ENCODE measurements around the gene ZNF254.

The ZNF254 gene

DNA sequence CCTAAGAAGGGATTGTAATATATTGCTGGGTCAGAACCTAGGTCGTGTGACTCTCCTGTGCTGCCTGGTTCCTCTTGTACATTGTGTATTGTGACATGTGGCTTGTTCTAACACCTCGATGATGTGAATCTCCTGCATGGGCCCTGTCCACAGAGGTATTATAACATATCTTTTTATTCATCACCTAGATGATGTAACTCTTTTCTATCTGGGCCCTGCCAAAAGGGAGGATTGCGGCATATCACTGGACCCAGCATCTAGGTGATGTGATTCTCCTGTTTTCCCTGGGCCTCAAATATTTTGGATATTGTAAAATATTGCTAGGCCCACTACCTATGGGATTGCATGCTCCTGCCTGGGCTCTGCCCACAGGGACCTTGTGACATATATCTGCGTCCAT lies 33.4 kb upstream of the ZNF254 start:
- no peak for TF ChIP-seq CTCF (IDR thresholded peaks at IDR 0.05; ENCODE audit: low read depth, low read length)
- no peak overlapping the region for H3K4me3 ChIP-seq (ENCODE audit: low read depth, low read length)

- no peak for TF ChIP-seq CTCF (IDR thresholded peaks at IDR 0.05; ENCODE audit: low read depth, low read length)
- no peak overlapping the region for H3K4me3 ChIP-seq (ENCODE audit: low read depth, low read length)
Observed at GRCh38 chr19:24054044-24054935, 32.7 kb upstream of the ZNF254 start.

DNA sequence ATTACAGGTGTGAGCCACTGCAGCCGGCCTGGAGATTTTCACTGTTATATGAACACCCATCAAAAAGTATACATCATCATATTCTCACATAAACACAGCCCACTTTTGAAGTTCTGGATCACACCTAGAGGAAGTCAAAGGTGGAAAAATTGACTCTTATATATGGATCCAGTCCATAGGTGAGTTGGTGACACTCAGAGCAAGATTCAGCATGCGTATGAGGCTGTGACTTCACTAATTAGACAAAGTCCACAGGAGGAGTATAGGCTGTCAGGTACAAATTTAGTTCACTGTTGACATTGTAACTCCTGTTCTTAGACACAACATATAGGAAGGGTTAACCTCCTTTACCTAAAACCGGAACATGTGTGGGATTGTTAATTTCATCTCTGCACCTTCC lies 31.4 kb upstream of the ZNF254 start:
- no peak for TF ChIP-seq CTCF (IDR thresholded peaks at IDR 0.05; ENCODE audit: low read depth, low read length)

DNA sequence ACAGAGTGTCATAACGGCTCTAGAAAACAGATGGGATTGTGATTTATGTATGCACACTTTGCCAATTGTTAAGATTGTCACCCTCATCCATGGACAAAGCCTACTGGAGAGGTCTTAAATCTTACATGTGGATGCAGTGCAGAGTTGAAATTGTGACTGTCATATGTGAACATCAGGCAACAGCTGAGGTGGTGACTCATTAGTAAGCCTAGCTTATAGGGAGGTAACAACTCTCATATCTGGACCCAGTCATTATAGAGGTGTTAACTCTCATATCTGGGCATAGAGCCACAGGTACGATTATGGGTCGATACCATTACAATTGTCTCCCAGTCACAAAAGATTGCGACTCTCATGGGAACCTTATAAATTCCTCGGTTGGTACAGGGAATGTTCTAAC lies 29.8 kb upstream of the ZNF254 start:
- no peak overlapping the region for H3K4me3 ChIP-seq (ENCODE audit: low read depth, low read length)
- TF ChIP-seq CTCF (IDR thresholded peaks at IDR 0.05; ENCODE audit: low read depth, low read length) = no peak

More for the DNA sequence above, 31.4 kb upstream of the ZNF254 start:
- no peak overlapping the region for H3K4me3 ChIP-seq (ENCODE audit: low read depth, low read length)

GRCh38 chr19:24059563-24060295 lies 27.3 kb upstream of the ZNF254 start:
- H3K4me3 ChIP-seq (ENCODE audit: low read depth, low read length) = no peak overlapping the region
- TF ChIP-seq CTCF (IDR thresholded peaks at IDR 0.05; ENCODE audit: low read depth, low read length) = no peak

GRCh38 chr19:24060687-24061356 lies 26.2 kb upstream of the ZNF254 start:
- no peak for TF ChIP-seq CTCF (IDR thresholded peaks at IDR 0.05; ENCODE audit: low read depth, low read length)
- H3K4me3 ChIP-seq (ENCODE audit: low read depth, low read length) = no peak overlapping the region
